Dermis blood vessel endothelial cell (primary cell): Measurements from ENCODE around the gene CTAGE4. TPM values are rescaled to one million over a fixed set of nuclear protein-coding genes. Genes with fewer than 3 reads are reported as not detected.
"Not testable (repeated sequence)": the region's sequence is repeated elsewhere in the genome, so short reads cannot be mapped to it uniquely, and the experiment has no call there.

Experiments used
- DNase-seq: peaks from one replicate; pipeline ENCODE4 v3.0.0; 2010
- total RNA-seq: library from RNA; depleted of rRNA; stranded (reverse); fragments of >200 nt; gene quantifications from 2 replicates; pipeline ENCODE4 v1.2.3, GENCODE V29; 2014

Gene CTAGE4
- total RNA-seq: 0.17 TPM in 1 of 2 replicates, not detected in the other

- not testable (repeated sequence) for DNase-seq
These were observed at the start of gene CTAGE4 for GRCh38 chr7:144183166-144183565. Gene CTAGE4, plus strand, starts transcription at chr7:144183466. Its CDS starts 38 bp downstream, at chr7:144183504.

DNA sequence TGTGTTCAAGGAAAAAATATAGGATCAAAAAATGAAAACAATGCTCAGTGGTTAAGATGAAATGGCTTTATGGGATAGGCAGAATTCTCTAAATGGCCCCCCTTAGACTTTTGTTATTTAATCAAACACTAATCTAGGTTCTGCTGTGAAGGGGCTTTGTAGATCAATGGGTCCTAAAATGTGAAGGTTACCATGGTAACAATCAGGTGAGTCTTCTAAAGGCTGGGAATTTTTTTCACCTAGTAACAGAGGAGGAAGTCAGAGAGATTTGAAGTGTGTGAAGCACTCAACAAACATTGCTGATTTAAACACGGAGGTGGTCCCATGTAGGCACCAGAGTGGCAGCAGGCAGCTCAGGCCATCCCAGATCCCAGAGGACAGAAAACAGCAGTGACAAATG is 49.1 kb upstream of the CTAGE4 start:
- no peak for DNase-seq

GRCh38 chr7:144137501-144137900 is 45.8 kb upstream of the CTAGE4 start:
- no peak for DNase-seq

GRCh38 chr7:144142187-144142586 is 41.1 kb upstream of the CTAGE4 start:
- DNase-seq: no peak

DNA sequence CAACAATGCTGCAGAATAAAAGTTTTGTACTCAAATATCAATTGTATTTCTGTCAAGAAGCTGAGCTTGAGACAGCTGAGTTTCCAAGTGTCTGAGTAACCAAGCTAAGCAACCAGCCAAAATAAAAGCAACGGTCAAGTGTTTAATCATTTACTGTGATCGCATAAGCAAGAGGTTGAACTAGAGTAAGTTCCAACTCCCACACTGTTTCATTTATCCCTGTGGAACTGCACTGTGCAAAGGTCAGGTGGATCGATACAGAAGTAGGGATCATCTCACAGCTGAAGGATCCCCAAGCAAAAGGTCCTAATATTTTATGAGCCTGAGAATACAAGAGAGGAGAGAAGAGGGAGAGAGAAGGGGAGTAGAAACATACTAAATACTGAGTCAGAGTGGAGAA is 38.8 kb upstream of the CTAGE4 start:
- DNase-seq: no peak

DNA sequence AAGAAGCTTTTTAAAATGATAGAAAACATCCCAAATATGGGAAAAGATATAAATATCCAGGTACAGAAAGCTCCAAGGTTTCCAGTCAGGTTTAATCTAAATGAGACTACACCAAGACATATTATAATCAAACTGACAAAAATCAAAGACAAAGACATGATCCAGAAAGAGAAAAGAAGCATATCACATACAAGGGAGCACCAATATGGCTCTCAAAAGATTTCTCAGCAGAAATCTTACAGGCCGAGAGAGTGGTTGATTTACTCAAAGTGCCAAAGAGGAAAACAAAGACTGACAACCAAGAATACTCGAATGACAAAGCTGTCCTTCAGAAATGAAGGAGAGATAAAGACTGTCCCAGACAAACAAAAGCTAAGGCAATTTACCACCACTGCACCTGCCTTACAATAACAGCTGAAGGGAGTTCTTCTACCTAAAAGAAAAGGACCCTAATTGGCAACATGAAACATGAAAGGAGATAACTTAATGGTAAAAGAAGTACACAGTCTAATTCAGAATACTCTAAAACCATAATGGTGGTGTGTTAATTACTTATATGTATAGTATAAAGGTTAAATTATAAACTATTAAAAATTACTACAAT is 34.9 kb upstream of the CTAGE4 start:
- no peak for DNase-seq

DNA sequence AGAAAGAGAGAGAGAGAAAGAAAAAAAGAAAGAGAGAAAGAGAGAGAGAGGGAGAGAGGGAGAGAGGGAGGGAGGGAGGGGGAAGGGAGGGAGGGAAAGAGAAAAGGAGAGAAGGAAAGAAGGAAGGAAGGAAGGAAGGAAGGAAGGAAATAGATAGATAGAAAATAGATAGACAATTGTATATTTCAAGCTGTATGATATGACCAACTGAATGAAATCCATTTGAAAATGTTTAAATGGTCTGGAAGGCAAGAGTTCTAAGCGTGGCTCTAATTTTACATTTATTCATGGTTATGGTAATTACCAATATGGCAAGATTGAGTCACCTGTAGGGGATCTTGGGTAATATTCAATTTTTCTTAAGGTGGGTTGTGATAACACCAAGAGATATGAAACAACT is 24.4 kb upstream of the CTAGE4 start:
- DNase-seq: no peak

GRCh38 chr7:144164784-144165183 is 18.5 kb upstream of the CTAGE4 start:
- DNase-seq: no peak

DNA sequence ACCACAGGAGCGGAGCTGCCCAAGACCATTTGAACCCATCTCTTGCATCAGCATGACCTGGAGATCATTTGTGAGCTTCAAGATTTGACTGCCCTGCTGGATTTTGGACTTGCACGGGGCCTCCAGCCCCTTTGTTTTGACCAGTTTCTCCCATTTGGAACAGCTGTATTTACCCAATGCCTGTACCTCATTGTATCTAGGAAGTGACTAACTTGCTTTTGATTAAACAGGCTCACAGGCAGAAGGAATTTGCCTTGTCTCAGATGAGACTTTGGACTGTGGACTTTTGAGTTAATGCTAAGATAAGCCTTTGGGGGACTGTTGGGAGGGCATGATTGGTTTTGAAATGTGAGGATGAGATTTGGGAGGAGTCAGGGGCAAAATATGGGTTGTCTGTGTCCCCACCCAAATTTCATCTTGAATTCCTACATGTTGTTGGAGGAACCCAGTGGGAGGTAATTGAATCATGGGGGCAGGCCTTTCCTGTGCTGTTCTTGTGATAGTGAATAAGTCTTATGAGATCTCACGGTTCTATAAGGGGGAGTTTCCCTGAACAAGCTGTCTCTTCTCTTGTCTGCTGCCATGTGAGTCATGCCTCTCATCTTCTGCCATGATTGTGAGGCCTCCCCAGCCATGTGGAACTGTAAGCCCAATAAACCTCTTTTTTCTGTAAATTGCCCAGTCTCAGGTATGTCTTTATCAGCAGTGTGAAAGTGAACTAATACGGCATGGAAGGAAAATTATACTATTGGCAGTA is 11.5 kb upstream of the CTAGE4 start:
- not testable (repeated sequence) for DNase-seq

- no peak for DNase-seq
These were observed 8.7 kb upstream of the CTAGE4 start for GRCh38 chr7:144174613-144175012.

GRCh38 chr7:144178380-144179164 is 4.7 kb upstream of the CTAGE4 start:
- DNase-seq: peak; percentile 40

DNA sequence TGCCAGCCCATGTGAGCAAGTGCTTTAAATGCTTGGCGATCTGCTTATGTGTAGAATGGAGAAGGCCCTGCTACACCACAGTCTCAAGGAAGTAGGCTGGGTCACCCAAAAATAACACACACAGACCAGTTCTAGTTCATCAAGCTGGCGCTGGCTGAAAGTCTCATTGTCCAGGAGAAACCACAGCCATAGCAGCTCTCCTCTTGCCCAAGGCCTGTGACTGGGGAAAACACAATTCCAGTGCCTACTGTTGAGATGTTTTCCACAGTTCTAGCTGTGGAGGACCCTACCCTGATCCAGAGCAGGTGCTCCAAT is 4.1 kb upstream of the CTAGE4 start:
- not testable (repeated sequence) for DNase-seq

DNA sequence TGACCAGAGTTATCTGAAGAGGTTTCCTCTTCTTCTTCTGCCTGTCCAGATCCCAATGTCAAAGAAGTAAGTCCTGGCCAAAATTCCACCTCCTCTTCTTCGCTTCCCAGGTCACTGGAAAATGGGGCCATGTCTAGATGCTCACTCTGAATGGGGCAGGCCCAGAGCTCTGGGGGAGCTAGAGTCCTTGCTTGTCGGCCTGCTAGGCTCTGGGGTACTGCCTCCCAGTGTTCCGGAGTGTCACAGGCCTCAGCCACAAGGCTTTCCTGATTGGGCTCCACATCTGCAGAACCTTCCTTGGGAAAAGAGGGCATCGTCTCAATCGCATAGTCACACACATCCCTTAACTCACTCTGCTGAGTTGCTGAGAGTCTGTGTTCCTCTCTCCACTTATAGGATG is 4.6 kb downstream of the CTAGE4 start:
- DNase-seq: not testable (repeated sequence)

DNA sequence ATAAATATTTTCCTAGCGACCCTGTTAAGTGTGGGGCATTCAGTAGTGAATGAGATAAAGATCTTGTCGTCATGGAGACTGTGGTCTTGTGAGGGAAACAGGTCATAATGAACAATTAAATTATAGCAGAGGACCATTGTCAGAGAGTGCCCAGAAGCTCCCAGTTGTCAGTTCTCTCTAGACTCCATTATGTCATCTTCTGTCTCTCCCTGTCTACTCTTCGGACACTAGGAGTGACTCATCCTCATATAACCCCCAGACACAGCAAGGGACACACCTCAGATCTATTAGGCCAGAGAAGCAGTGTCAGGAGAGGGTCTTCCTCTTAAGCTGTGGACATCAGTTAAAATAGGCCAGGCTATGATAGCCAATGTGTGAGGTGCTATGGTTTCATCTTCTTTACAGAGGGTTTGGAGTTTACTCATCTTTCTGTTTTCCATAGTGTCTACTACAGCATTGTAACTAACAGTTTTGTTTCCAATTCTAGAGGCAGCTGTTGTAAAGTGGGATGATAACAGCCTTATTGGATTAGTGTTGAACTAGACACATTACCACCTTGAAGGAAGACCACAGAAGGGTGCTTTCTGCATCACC is 5.4 kb downstream of the CTAGE4 start:
- not testable (repeated sequence) for DNase-seq

GRCh38 chr7:144193782-144194181 is 10.5 kb downstream of the CTAGE4 start:
- DNase-seq: not testable (repeated sequence)

GRCh38 chr7:144194453-144194852 is 11.2 kb downstream of the CTAGE4 start:
- DNase-seq: not testable (repeated sequence)

DNA sequence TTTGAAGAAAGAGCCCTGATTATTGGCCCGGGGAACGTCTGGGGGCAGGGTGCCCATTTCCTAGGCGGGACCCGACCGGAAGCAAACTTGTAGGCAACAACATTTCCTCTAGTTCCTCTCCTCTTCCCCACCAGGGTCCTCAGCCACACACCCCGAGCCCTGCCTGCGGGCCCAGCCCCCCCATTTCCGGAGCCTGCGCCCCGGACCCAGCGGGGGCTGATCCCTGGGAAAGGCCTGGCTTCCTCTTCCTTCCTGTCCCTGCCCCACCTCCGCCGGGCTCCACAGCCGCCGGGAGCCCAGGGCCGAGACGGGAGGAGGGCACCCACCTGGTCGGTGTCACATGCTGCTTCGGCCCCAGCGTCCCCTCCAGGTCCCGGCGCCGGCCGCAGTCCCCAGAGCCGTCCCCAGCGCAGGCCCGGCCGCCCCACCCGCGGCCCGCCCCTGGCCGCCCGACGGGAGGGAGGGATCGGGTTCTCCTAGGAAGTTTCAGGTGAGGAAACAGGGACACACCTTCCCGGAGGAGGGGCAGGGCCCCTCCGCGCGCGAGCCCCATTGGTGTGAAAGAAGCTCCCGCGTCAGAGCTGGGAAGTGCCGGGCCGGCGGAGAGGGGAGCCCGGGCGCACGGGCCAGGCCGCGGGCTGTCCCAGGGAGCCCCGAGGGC is 12.1 kb downstream of the CTAGE4 start, which contains the start of gene ARHGEF35:
Gene ARHGEF35 (minus strand): TSS at position 622 of the 661 bp plus-strand sequence. CDS start 7,450 bp downstream, outside the sequence.
- DNase-seq: not testable (repeated sequence)

- DNase-seq: not testable (repeated sequence)
These were observed 15.7 kb downstream of the CTAGE4 start for GRCh38 chr7:144198934-144199333.

GRCh38 chr7:144201978-144202377 is 18.7 kb downstream of the CTAGE4 start:
- DNase-seq: not testable (repeated sequence)

DNA sequence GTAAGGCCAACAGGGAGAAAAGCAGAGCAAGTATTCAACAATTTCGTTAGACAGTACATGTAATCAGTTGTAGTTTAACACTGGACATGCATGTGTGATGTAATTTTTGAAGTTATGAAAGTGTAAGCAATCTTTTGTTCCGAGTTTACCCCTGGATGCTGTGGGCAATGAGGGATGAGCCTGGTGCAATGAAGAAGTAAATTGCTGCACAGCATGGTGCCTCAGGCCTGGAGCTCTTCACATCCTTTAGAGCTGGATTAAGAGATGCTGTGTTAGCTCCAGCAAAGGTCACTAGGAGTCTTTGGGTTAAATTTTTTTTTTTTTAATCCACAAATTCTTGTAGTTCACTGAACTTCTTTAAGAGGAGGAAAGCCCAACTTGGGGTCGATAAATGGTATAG is 19.8 kb downstream of the CTAGE4 start:
- not testable (repeated sequence) for DNase-seq

DNA sequence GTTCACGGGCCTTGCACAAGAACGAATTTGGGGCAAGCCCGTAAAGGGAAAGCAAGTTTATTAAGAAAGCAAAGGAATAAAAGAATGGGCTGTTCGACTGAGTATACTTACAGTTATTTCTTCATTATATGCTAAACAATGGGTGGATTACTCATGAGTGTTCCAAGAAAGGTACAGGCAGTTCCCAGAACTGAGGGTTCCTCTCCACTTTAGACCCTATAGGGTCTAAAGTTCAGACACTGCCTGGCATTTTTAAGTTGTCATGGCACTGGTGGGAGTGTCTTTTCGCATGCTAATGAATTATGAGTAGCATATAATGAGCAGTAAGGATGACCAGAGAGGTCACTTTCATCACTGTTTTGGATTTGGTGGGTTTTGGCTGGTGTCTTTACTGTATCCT is 22.0 kb downstream of the CTAGE4 start:
- DNase-seq: not testable (repeated sequence)

- DNase-seq: not testable (repeated sequence)
These were observed 33.9 kb downstream of the CTAGE4 start for GRCh38 chr7:144217200-144217599.
